ENCODE measurements around the gene DNAH7.

DNA sequence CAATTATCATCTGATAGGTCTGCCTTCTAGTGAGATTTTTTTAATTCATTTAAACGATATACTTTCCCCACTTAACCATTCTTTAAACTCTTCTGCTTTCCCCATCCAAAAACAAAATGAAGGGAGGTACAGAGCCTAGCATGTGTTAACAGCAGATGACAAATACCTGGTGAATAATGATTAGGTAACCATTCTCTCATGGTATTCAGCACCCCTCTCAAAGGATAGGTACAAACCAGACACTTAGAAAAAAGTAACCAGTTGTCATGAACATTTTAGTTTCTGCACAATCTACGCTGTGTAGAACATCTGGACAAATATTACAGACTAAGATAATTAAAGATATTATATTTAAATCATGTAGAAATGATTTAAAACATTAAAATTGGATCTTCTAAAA, 56.3 kb downstream of the DNAH7 start:
- TF ChIP-seq, protein P1, sequence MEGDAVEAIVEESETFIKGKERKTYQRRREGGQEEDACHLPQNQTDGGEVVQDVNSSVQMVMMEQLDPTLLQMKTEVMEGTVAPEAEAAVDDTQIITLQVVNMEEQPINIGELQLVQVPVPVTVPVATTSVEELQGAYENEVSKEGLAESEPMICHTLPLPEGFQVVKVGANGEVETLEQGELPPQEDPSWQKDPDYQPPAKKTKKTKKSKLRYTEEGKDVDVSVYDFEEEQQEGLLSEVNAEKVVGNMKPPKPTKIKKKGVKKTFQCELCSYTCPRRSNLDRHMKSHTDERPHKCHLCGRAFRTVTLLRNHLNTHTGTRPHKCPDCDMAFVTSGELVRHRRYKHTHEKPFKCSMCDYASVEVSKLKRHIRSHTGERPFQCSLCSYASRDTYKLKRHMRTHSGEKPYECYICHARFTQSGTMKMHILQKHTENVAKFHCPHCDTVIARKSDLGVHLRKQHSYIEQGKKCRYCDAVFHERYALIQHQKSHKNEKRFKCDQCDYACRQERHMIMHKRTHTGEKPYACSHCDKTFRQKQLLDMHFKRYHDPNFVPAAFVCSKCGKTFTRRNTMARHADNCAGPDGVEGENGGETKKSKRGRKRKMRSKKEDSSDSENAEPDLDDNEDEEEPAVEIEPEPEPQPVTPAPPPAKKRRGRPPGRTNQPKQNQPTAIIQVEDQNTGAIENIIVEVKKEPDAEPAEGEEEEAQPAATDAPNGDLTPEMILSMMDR (IDR thresholded peaks at IDR 0.05) = no peak
- TF ChIP-seq EP300 (IDR thresholded peaks at IDR 0.05) (no peak), POLR2A (IDR thresholded peaks at IDR 0.05) (no peak)
